ENCODE results near the gene DRAXIN. TPM values are rescaled to one million over a fixed set of nuclear protein-coding genes. Genes with fewer than 3 reads are reported as not detected.

The DRAXIN gene
- polyA plus RNA-seq, 1 experiment = 0.04 TPM

- ChIA-PET CTCF (interaction anchor here (0.5 to 3.5 kb wide), 7 partner anchors 11 to 684 kb away, joined by 5 to 31 read pairs (median 12); partner anchors contain the start of gene FBXO6), POLR2A (no interaction called here)
- no peak for TF ChIP-seq CTCF (IDR thresholded peaks at IDR 0.05; ENCODE audit: low read depth, low read length)
- H3K4me3 ChIP-seq (ENCODE audit: low read depth, low read length) = no peak overlapping the region
- peaks cover 23% of the 10 kb centered on the region for H3K27me3 ChIP-seq (ENCODE audit: control insufficient read depth, insufficient read depth, low read length)
- DNase-seq (ENCODE audit: low read depth, low spot score) = no peak
- no peak overlapping the region for H3K27ac ChIP-seq (ENCODE audit: low read depth, low read length)
- H3K9me3 ChIP-seq (ENCODE audit: control insufficient read depth, insufficient read depth, low read length) = no peaks in the 10 kb centered on the region
Measured at GRCh38 chr1:11721311-11721710, 29.8 kb downstream of the DRAXIN start.

GRCh38 chr1:11722538-11722937 lies 31.0 kb downstream of the DRAXIN start:
- Histone ChIP-seq H3K27ac (ENCODE audit: low read depth, low read length) (no peak overlapping the region), H3K4me3 (ENCODE audit: low read depth, low read length) (no peak overlapping the region), H3K27me3 (ENCODE audit: control insufficient read depth, insufficient read depth, low read length) (peaks cover 23% of the 10 kb centered on the region), H3K9me3 (ENCODE audit: control insufficient read depth, insufficient read depth, low read length) (no peaks in the 10 kb centered on the region)
- no peak for TF ChIP-seq CTCF (IDR thresholded peaks at IDR 0.05; ENCODE audit: low read depth, low read length)
- no peak for DNase-seq (ENCODE audit: low read depth, low spot score)
- ChIA-PET CTCF (interaction anchor here (0.6 to 1.5 kb wide), 4 partner anchors 22 to 358 kb away, joined by 3 to 8 read pairs (median 4); partner anchors contain the start of gene FBXO6), POLR2A (no interaction called here)

GRCh38 chr1:11725616-11726015 lies 34.1 kb downstream of the DRAXIN start:
- TF ChIP-seq CTCF (IDR thresholded peaks at IDR 0.05; ENCODE audit: low read depth, low read length) = no peak

GRCh38 chr1:11727119-11727518 lies 35.6 kb downstream of the DRAXIN start:
- Histone ChIP-seq H3K27ac (ENCODE audit: low read depth, low read length) (no peak overlapping the region), H3K4me3 (ENCODE audit: low read depth, low read length) (no peak overlapping the region), H3K9me3 (ENCODE audit: control insufficient read depth, insufficient read depth, low read length) (no peaks in the 10 kb centered on the region), H3K27me3 (ENCODE audit: control insufficient read depth, insufficient read depth, low read length) (peaks cover 11% of the 10 kb centered on the region)
- POLR2A ChIA-PET = no interaction called here
- no peak for TF ChIP-seq CTCF (IDR thresholded peaks at IDR 0.05; ENCODE audit: low read depth, low read length)
- DNase-seq (ENCODE audit: low read depth, low spot score) = no peak
- CTCF ChIA-PET = no interaction called here

More at GRCh38 chr1:11725616-11726015, 34.1 kb downstream of the DRAXIN start:
- Histone ChIP-seq H3K4me3 (ENCODE audit: low read depth, low read length) (no peak overlapping the region), H3K27me3 (ENCODE audit: control insufficient read depth, insufficient read depth, low read length) (peaks cover 16% of the 10 kb centered on the region), H3K27ac (ENCODE audit: low read depth, low read length) (no peak overlapping the region), H3K9me3 (ENCODE audit: control insufficient read depth, insufficient read depth, low read length) (no peaks in the 10 kb centered on the region)
- DNase-seq (ENCODE audit: low read depth, low spot score) = no peak
- ChIA-PET POLR2A (no interaction called here), CTCF (interaction anchor here (0.8 to 1.5 kb wide), 2 partner anchors 83 to 688 kb away, joined by 3 to 6 read pairs; no protein-coding TSS in a partner anchor)

- ChIA-PET CTCF (interaction anchor here (1.2 kb wide), 1 partner anchor 9 kb away, joined by 5 read pairs; no protein-coding TSS in a partner anchor), POLR2A (no interaction called here)
- H3K27me3 ChIP-seq (ENCODE audit: control insufficient read depth, insufficient read depth, low read length) = peaks cover 8% of the 10 kb centered on the region
- H3K27ac ChIP-seq (ENCODE audit: low read depth, low read length) = no peak overlapping the region
- no peak overlapping the region for H3K4me3 ChIP-seq (ENCODE audit: low read depth, low read length)
- no peak for DNase-seq (ENCODE audit: low read depth, low spot score)
- TF ChIP-seq CTCF (IDR thresholded peaks at IDR 0.05; ENCODE audit: low read depth, low read length) = no peak
- no peaks in the 10 kb centered on the region for H3K9me3 ChIP-seq (ENCODE audit: control insufficient read depth, insufficient read depth, low read length)
Measured at GRCh38 chr1:11728126-11728806, 36.8 kb downstream of the DRAXIN start.
